Activated CD4-positive, CD25-positive, alpha-beta regulatory T cell (primary cell): ENCODE results near the gene CCR7.

Experiments used
- DNase-seq, 4 experiments: peaks; one replicate each; lab custom pipeline; 2025; lab: John Stamatoyannopoulos, UW

The CCR7 gene

GRCh38 chr17:40561871-40562611 lies 3.2 kb downstream of the CCR7 start:
- peak in 2 of 4 experiments; percentile 29 to 48 for DNase-seq

- DNase-seq = no peak
Observed at GRCh38 chr17:40561294-40561870, 3.9 kb downstream of the CCR7 start.

DNA sequence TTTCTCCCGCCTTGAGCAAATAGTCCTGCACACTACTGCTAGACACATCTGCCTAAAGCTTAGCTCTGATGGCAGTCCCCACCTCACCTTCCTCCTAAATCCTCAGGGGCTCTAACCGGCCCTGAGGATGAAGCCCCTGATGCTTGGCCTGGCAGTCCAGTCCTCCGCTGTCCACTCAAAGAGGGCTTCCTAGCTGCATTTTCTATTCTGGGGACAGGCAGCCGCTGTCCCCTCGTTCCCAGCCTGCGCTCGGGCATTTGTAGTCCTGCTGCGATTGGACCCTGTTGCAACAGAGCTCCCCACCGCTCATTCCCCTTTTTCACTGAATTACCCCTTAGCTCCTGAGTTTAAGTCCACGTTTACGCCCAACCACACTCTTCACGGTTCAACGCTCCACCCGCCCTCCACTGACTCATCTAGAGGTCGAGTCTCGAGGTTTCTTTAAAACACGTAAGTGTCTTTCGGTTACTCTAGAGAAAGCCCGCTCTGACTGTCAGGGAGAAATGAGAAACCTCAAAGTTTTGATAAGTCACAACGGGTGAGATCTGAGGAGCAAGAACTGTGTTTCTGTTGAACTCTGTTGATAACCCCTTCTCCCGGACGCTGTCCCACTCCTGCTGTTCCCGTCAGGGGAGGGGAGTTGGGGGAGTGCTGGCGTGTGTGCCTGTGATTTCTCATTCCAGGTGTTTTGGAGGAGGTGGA lies 4.5 kb downstream of the CCR7 start:
- peak; percentile 39 to 67 (median 51) for DNase-seq

DNA sequence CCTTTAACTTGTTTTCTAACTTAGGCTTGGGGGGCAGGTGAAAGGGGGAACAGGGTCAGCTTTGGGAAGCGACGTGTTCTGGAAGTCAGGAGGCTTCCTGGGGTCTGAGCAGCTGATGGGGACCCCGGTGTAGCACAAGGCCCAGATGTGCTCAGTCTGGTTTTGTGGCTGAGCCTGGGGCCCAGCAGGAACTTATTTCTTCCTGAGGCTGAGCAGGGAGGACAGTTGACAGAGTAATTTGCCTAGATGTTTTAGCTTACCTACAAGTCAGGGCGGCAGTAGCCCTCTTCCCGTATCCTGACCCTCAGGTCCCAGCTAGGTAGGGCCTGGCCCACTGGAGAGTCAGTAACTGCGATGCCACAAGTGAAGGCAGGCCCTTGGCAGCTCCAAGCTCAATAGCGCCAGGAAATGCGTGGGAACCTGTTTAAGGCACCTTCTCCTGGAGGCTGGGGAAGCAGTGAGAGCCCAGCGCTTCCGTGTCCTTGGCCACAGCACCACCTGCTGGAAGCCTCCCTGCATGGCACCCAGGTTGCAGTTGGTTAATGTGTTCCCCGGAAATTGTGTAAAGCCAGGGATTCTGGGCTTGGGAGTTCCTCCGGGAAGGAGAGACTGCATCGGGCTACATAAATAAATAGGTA lies 5.2 kb downstream of the CCR7 start:
- DNase-seq = peak; percentile 56 to 80 (median 61)

DNA sequence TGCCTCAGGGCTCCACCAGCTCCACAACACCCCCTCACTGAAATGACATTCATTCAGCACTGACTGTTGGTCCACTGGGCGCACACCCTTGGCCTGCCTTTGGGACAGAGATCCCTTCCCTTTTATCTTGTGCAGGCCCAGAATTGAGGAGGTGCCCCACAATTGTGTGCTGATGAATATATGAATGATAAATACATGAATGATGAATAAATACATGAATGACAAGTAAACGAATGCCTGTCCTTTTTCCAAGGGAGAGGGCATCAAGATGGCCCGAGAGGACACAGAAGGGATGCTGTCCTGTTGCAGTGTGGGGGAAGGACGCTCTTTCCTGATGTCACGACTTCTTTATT lies 5.7 kb downstream of the CCR7 start:
- DNase-seq = no peak

GRCh38 chr17:40558890-40559563 lies 6.2 kb downstream of the CCR7 start:
- DNase-seq = no peak

GRCh38 chr17:40558300-40558889 lies 6.9 kb downstream of the CCR7 start:
- DNase-seq = no peak

DNA sequence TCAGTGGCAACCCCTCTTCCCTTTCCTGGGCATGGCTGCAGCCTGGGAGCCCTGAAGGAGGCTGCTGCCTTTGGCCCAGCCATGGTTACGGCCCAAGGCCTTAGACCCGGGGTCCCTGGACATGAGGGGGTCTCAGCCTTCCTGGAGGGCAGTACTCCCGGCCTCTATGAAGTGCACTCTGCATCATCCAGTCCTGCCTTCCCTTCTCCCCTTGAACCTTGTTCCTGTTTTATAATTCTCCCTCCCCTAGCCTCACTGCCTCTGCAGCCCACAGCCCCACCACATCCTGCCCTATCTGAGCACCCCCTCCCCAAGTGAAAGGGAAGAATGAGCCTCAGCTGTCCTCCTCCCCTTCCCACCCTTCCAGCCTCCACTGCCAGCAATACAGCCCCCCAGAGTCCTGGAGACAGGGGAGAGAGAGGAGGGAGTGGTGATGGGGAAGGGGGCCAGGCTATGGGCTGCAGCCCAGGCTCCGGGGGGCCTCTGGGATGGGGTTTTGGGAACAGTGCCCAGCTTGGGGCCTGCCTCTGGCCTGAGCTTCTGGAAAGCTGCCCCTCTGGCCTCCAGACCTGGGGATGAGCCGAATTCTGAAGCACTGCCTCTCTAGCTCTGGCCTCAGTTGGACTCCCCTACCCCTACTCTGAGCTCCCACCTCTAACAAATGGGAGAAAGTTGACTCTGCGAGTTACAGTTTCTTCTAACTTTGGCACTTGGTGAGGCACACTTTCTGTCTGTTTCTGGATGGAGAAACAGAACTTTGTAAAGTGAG lies 7.6 kb downstream of the CCR7 start:
- DNase-seq = no peak

DNA sequence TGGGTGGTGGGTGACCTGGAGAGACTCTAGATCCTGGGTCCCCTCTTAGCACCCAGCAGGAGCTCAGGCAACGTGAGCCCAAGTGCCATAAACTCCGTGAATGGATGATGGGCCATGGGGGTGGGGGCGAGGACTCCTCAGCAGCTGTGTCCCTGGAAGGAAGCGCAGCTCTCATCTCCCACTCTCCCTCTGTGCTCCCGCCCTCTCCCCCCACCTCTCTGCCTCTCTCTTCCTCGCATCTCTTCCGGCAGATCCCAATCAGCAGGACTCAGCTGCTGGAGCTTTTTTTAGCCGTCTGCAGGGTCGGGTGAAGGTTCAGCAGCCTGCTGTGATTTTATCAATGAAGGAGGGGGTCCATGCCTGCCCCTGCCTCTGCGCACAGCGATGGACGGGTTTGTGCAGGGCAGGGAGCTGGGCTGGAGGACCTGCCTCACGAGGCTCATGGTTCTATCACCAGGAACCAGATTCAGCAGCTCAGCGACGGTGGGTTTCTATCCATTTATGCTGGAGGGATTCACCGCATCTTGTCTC lies 8.3 kb downstream of the CCR7 start:
- no peak for DNase-seq

GRCh38 chr17:40556198-40556661 lies 9.0 kb downstream of the CCR7 start:
- DNase-seq = no peak

- DNase-seq = no peak
Observed at GRCh38 chr17:40555296-40556190, 9.7 kb downstream of the CCR7 start.

DNA sequence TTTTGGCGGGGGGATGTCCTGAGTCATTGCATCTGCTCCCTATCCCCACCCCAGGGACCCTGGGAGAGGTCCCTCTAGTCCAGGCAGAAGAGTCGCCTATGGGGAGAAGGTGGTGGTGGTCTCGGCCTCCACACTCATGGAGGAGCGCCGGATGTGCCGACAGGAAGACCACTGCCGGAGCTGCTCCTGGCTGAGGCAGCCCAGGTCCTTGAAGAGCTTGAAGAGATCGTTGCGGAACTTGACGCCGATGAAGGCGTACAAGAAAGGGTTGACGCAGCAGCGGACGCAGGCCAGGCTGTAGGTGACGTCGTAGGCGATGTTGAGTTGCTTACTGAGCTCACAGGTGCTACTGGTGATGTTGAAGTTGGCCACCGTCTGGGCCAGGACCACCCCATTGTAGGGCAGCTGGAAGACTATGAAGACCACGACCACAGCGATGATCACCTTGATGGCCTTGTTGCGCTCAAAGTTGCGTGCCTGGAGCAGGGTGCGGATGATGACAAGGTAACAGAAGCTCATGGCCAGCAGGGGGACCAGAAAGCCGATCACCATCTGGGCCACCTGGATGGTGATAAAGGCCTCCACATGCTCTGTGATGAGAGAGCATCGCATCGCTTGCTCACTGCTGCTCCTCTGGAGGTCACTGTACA lies 10.5 kb downstream of the CCR7 start:
- no peak for DNase-seq

- DNase-seq = no peak
Observed at GRCh38 chr17:40553694-40554534, 11.4 kb downstream of the CCR7 start.

GRCh38 chr17:40552806-40553693 lies 12.2 kb downstream of the CCR7 start:
- DNase-seq = no peak

GRCh38 chr17:40551879-40552768 lies 13.1 kb downstream of the CCR7 start:
- DNase-seq = no peak
